Mesendoderm (in vitro differentiated cells): ENCODE results near the gene GPR171.

ENCODE experiments used
- small RNA-seq: library from polyadenylated mRNA; stranded (forward); fragments of <200 nt; extraction: miRNeasy Mini kit (QIAGEN cat#:217004); gene quantifications from one replicate; pipeline ENCODE3, GENCODE V24; 2013; ENCODE audit not compliant: insufficient read depth

The GPR171 gene

Small RNA genes lying within 50 kb of the gene (small RNA-seq; reads per million reads assigned to genes)
- 1.1 reads per million for gene RNA5SP145
